ENCODE measurements around the gene ITGB5.

The ITGB5 gene

GRCh38 chr3:124858275-124858674 is 28.9 kb downstream of the ITGB5 start:
- DNase-seq: no peak

DNA sequence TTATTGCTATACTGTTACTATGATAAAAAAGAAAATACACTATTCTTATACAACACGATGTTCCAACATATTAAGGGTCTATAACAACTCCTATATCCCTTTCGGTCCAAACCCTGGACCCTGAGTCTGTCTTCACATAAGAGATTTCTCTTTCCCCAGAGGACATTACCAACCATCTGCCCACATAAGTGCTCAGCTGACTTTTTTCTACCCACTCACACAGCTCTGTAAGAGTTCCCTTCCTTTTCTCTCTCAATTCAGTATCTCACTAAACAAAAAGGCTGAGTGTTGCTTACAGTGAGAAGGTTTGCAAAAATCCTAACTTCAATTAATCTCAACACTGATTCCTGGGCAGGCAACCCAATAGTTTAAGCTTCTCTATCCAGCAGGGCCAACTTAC is 30.5 kb downstream of the ITGB5 start:
- DNase-seq: no peak

- DNase-seq: peak; percentile 28
These were observed 33.2 kb downstream of the ITGB5 start for GRCh38 chr3:124854009-124854408.

DNA sequence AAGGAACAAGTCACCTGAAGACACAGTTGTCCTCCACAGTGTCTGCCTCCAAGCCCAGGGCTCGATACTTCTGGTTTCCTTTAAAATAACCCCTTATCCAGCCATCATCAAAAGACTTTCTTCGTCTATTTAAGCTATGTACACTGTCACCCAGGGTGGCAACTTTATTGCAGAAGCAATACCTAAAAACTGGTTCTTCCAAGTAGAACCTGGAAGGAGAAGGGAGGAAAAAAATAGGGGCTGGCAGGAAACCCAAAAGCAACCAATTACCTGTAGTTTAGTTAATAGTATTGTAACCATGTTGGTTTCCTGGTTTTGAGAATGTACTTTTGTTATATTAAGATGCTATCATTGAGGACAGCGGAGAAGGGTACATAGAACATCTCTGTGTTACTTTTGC is 33.7 kb downstream of the ITGB5 start:
- no peak for DNase-seq

DNA sequence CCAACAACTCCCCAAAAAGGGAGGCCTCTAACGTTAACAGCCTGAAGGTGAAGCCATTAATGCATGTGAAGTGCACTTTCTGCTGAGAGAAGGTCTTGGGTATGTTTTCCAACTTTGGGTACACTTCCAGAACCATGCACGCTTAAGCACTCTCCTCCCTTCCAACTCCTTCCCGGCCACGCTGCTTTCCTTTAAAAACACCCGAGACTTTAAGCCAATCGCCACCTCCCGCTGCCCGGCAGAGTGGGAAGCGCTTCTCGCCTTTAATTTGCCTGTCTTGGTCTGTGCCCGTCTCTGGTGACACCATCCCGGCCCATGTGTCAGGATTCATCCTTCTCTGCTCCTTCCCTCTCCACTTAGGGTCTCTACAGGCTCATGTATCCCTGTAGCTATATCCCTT is 35.3 kb downstream of the ITGB5 start:
- DNase-seq: no peak

- no peak for DNase-seq
These were observed 36.0 kb downstream of the ITGB5 start for GRCh38 chr3:124851136-124851535.

GRCh38 chr3:124850633-124851032 is 36.5 kb downstream of the ITGB5 start:
- DNase-seq: peak; percentile 42

GRCh38 chr3:124850212-124850611 is 37.0 kb downstream of the ITGB5 start:
- no peak for DNase-seq

DNA sequence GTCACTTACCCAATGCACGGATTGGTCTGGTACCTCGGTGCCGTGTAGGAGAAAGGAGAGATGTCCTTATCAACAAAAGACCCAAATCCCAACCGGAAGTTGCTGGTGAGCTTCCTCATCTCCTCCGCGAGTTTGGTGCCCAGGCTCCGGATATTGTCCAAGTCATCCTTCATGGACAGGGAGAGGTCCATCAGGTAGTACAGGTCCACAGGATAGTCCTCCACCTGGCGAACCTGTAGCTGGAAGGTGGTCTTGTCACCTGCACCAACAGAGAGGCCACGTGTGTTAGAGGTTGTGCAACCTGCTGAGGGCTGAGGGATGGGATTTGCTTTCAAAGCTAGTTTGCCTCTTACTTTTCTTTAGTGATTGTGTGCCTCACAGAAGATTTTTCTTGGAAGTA is 38.9 kb downstream of the ITGB5 start:
- DNase-seq: no peak

GRCh38 chr3:124847863-124848262 is 39.3 kb downstream of the ITGB5 start:
- no peak for DNase-seq

- no peak for DNase-seq
These were observed 40.1 kb downstream of the ITGB5 start for GRCh38 chr3:124847051-124847450.

DNA sequence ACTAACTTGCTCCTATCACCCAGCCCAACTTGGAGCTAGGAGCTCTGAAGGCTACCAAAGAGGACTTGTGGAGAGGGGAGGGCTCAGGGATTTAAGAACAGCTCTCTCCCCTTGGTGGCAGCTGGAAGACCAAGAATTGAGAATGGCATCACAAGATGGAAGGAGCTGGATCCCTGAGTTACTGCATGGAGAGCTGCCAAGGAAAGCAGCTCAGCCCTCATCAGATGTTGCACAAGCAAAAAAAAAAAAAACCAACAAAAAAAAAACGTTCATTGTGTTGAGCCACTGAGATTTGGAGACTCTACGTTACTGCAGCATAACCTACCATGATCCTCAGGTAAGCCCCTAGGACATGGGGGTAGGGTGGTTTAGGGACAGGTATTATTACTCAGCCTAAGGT is 41.0 kb downstream of the ITGB5 start:
- no peak for DNase-seq

- peak; percentile 61 for DNase-seq
These were observed 41.8 kb downstream of the ITGB5 start for GRCh38 chr3:124845406-124845805.

GRCh38 chr3:124843506-124844177 is 43.5 kb downstream of the ITGB5 start:
- no peak for DNase-seq

DNA sequence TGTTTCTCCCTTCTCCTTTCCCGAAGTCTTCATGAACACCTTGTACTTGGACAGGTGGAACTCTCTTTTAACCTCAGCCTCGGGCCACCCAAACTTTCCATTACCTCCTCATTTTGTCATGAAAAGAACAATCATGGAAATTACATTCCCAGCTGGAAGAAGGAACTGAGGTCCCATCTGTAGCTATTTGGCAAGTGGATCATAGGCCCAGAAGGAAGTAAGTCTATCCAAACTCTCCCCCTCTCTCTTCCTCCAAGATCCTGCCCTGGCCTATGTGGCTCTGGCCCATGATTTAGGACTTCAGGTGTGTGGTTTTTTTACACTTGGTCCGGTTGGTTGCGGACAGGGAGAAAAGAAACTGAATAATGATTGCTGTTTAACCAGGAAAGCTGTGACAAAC is 44.1 kb downstream of the ITGB5 start:
- DNase-seq: no peak

DNA sequence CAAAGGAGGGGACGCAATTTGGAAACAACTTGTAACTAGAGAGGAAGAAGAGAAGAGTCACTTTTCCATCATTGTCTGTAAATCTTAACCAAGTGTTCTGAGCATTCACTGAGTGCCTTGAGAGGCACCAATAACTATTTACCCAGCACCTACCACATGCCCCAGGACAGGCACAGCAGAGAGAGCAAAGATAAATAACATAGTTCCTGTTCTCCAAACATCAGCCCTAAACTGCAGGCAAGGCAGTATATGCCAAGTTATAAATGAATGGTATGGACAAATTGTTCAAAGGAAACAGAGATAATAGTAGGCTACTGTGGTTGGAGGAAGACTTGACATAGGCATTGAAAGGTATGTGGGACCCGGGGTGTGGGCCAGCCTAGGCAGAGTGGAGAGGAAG is 45.6 kb downstream of the ITGB5 start:
- no peak for DNase-seq

- DNase-seq: no peak
These were observed 46.8 kb downstream of the ITGB5 start for GRCh38 chr3:124840331-124840730.

GRCh38 chr3:124839896-124840295 is 47.3 kb downstream of the ITGB5 start:
- DNase-seq: no peak

DNA sequence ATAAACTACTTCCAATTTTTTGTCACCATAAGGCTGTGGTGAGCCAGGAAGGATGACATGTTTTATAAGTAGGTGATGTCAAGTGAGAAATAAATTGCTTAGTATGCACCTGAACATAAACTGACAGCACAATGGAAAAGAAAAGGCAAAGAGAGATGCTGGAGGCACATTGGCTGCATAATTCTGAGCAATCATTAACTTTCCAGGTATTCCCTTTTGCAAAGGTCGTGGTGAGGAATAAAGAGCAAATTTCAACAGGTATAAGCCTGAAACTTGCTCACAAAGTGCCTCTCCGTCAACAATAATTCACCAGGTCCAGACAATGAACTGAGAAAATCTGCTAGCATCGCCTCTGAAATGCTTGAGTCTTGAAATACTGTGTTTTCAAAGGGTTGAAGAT is 48.2 kb downstream of the ITGB5 start:
- DNase-seq: no peak

GRCh38 chr3:124837730-124838186 is 49.4 kb downstream of the ITGB5 start:
- DNase-seq: no peak

GRCh38 chr3:124837065-124837464 is 50.1 kb downstream of the ITGB5 start:
- DNase-seq: no peak

GRCh38 chr3:124836448-124836847 is 50.7 kb downstream of the ITGB5 start:
- DNase-seq: no peak

- no peak for DNase-seq
These were observed 52.1 kb downstream of the ITGB5 start for GRCh38 chr3:124834723-124835718.

DNA sequence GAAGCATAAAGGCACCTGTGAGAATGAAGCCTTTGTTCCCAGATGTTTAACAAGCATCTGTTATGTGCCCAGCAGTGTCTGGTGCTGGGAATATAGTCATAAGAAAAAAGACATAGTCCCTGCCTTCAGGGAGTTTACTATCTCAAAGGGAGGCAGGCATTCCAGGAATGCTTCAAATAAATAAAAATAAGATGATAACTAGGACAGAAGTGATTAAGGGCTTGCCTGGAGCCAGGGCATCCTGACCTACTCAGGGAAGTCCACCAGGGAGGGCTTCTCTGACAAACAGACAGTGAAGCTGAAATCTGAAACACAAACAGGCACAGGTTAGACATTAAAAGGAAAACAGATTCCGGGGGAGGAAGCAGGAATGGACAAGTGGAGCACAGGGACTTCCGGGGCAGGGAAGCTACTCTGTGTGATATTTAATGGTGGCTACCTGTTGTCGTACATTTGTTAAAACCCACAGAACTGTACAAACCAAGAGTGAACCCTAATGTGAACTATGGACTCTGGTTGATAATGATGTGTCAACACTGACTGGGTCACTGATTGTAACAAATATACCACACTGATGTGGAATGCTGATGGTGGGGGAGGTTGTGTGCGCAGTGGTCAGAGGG is 53.3 kb downstream of the ITGB5 start:
- no peak for DNase-seq
